Hippocampal formation (tissue), 2 donors: ENCODE results near the gene TSPEAR.
"Not testable (repeated sequence)": the region's sequence is repeated elsewhere in the genome, so short reads cannot be mapped to it uniquely, and the experiment has no call there.

ENCODE experiments used
- DNase-seq, 2 donors: peaks; one replicate each; lab custom pipeline; 2025; lab: John Stamatoyannopoulos, UW

TSPEAR gene

GRCh38 chr21:44684077-44684476, 27.3 kb downstream of the TSPEAR start:
- no peak for DNase-seq

GRCh38 chr21:44682580-44683151, 28.7 kb downstream of the TSPEAR start:
- DNase-seq, result no peak

- DNase-seq, result no peak
Measured at GRCh38 chr21:44681861-44682579, 29.4 kb downstream of the TSPEAR start, which contains the start of gene KRTAP12-1. Gene KRTAP12-1, minus strand, starts transcription at chr21:44682163. Its CDS starts 40 bp downstream, at chr21:44682123.

GRCh38 chr21:44681152-44681551, 30.2 kb downstream of the TSPEAR start:
- DNase-seq, result no peak

DNA sequence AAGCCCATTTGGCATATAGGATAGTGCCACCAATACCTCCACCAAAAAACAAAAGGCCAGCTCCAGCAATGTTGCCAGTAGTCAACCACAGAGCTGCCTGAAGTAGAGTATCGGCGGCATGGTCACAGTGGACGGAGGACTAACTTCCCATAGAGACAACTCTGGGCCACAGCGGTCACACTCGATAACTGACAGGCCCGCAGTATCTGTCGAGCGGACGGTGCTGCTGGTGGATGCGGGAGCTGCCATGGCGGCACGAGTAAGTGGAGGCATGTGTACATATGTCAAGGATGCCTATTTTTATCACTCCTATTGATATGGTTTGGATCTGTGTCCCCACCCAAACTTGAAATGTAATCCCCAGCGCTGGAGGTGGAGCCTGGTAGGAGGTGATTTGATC, 33.5 kb downstream of the TSPEAR start:
- no peak for DNase-seq

- no peak for DNase-seq
Measured at GRCh38 chr21:44671911-44672310, 39.5 kb downstream of the TSPEAR start.

GRCh38 chr21:44670642-44671432, 40.5 kb downstream of the TSPEAR start:
- DNase-seq, result no peak

GRCh38 chr21:44667612-44668011, 43.8 kb downstream of the TSPEAR start:
- no peak for DNase-seq

DNA sequence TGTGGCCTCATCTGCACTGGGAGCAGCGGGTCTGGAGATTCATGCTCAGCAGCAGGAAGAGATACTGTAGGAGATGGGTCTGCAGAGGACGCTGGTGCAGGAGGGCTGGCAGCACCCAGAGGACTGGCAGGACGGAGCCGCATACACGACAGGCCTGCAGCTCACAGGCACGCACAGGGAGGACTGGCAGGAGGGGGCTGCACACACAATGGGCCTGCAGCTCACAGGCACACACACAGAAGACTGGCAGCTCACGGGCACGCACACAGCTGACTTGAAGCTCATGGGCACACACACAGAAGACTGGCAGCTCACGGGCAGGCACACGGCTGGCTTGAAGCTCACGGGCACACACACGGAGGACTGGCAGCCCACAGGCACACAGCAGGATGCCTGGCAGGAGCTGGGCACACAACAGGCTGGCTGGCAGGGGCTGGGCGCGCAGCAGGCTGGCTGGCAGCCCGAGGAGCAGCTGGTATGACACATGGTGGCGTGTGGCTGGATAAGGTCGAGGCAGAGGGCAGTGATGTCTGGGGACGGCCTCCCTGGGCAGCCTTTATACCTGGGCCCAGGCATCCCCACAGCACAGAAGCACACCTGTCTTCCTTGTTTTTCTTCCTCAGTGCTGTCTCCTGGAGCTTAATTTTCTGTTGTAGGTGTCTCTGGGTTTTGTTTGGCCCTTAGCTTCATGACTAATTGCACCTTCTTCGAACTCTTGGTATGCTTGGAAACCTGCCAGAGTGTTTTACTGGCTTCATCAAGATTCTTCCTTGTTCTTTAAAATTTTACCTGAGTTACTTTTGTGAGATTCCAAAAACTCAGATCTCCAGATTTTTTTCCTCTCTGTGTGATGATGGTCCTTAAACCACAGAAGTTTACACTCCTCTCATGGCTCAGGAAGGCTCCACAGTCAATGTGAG, 44.7 kb downstream of the TSPEAR start, which contains the start of gene KRTAP12-2:
Gene KRTAP12-2 (minus strand): TSS at position 527 of the 920 bp plus-strand sequence. CDS start 41 bp downstream, at position 486.
- no peak for DNase-seq

- DNase-seq, result no peak
Measured at GRCh38 chr21:44664691-44665090, 46.7 kb downstream of the TSPEAR start.

DNA sequence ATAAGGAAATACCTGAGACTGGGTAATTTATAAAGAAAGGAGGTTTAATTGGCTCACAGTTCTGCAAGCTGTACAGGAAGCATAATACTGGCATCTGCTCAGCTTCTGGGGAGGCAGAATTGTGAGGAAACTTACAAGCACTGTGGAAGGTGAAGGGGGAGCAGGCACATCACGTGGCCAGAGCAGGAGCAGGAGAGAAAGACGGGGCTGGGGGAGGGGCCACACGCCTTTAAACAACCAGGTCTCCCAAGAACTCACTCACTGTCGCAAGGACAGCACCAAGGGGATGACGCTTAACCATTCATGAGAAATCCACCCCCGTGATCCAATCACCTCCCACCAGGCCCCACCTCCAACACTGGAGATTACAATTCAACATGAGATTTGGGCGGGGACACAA, 49.8 kb downstream of the TSPEAR start:
- not testable (repeated sequence) for DNase-seq

DNA sequence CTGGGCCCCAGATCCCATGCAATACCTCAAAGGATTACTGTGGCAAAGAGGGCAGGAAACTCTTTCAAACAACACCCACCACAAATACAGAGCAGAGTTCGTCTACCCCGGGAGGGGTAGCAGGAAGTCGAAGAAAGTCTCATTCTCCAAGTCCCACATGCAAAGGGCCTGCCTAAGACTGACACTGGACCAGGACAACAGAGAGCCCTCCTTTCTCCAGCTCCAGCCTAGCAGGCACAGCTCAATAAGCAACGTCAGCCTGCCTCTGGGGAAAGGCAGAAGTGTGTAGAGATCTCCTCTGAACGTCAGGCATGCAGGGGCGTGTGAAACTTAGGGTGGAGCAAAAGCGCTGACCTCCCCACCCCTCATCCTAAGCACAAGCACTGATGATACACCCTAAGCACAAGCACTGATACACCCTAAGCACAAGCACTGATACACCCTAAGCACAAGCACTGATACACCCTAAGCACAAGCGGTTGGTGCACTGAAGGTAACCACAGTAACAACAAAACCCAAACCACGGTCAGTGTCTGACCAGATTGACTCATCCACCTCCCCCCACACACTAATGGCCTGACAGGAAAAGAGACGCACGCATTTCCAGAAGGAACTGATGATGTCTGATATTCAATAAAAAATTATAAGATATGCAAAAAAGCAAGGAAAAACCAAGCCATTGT, 52.3 kb downstream of the TSPEAR start:
- DNase-seq, result no peak

DNA sequence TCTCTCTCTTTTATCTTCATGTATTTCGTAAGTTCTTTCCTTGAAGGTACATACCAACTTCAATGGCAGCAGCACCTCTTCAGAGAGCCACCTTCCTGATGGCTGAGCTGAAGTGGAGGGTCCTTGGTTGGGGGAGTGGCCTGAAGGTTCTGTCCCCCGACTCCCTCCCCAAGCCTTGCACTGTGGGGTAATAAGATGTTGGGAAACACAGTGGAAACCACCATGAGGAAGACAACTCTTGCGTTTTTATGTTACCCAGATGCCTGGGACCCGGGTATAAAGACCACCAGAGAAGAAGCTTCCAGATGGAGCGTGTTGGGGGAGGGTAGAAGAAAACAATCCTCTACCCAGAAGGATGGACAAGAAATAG, 52.8 kb downstream of the TSPEAR start:
- no peak for DNase-seq

DNA sequence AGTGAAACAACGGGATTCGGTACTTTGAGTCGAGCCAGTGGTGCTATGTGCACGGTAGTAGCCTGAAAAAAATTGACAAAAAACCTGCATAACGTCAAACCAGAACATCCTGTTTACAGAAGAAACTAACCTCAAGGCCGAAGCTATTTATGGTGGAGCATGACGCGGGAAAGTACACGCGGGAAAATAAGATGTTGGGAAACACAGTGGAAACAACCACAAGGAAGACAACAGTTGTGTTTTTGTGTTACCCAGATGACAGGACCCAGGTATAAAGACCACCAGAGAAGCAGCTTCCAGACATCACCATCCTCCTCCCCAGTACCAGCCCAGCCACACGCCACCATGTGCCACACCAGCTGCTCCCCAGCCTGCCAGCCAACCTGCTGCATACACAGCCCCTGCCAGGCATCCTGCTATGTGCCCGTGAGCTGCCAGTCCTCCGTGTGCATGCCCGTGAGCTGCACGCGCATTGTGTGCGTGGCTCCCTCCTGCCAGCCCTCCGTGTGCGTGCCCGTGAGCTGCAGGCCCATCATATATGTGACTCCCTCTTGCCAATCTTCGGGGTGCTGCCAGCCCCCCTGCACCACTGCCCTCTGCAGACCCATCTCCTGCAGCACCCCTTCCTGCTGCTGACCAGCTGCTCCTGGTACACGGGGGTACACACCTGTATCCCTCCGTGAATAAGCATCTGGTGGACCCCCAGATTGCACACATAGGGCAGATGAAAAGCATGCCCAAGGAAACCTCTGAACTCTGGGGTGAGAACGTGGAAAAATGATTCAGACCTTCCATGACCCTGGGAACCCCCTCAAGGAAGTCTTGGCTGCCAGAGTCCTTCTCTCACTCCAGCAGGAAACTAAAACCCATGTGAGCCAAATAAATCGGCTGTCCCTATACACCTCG, 53.5 kb downstream of the TSPEAR start, which contains the start of gene KRTAP12-3:
Gene KRTAP12-3 (plus strand): TSS at position 298 of the 906 bp plus-strand sequence. CDS start 48 bp downstream, at position 346.
- DNase-seq, result no peak

- DNase-seq, result no peak
Measured at GRCh38 chr21:44656868-44657267, 54.5 kb downstream of the TSPEAR start.

DNA sequence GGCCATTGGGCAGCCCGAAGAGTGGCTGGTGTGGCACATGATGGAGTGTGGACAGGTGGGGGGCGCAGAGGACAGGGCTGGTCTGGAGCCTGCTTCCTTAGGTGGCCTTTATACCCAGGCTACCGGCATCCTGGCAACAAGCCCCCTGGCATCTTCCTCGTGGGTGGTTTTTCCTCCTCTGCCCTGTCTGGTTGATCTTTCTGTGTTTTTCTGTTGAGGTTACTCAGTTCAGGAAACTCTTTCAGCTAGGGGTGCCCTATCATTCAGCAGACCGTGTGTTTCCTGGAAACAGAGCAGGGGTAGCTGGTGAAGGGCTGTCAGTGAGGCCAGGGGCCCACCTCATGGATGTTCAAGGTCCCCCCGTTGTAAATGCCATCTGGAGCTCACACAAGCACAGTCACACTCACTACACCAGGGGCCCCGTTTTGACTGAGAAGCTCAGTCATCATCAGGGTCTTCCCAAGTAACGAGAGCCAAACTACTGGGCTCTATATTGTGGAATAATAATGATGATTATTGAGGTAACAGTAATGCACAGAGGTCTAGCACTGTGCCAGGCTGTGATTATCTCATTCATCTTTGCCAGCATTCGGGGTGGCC, 56.7 kb downstream of the TSPEAR start, which contains the start of gene KRTAP12-4:
Gene KRTAP12-4 (minus strand): TSS at position 84 of the 600 bp plus-strand sequence. CDS start 45 bp downstream, at position 39.
- no peak for DNase-seq

- no peak for DNase-seq
Measured at GRCh38 chr21:44653656-44654575, 57.5 kb downstream of the TSPEAR start.

DNA sequence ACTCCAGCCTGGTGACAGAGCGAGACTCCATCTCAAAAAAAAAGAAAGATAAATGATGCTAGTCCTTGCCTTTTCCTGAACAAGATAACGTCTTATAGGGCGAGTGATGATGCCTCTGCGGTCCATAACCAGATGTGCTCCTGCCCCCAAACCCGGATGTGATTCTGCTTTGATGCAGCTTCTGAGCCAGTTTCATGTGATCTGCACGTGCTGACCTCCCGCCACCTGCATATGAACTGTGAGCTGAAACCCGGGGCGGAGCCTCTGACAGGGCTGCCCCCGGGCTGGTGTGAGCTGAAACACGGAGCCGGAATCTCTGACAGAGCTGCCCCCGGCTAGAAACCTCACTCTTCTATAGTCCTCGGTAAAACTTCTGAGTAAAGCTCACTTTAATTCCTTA, 58.2 kb downstream of the TSPEAR start:
- DNase-seq, result no peak
